Fibroblast of lung (primary cell): Measurements from ENCODE around the gene PDGFC. TPM values are rescaled to one million over a fixed set of nuclear protein-coding genes. Genes with fewer than 3 reads are reported as not detected.

Experiments used
- DNase-seq, 2 donors: peaks; one replicate each; pipeline versions ENCODE4 v3.0.0 to v3.0.0-alpha.2; 2010; ENCODE audit warnings: low read depth in 2 of 2
- H2AFZ ChIP-seq: 2 replicates; pipeline ENCODE4 v1.5.1; 2012; ENCODE audit warnings: low read length, control low read depth, inconsistent platforms
- H3K27ac ChIP-seq: 2 replicates; pipeline ENCODE4 v1.5.1; 2011; ENCODE audit warnings: low read length, control low read depth; ENCODE audit not compliant: insufficient read depth
- H3K27me3 ChIP-seq: 2 replicates; pipeline ENCODE4 v1.5.1; 2011; ENCODE audit warnings: mild to moderate bottlenecking, low read length; ENCODE audit not compliant: control insufficient read depth, insufficient read depth
- H3K36me3 ChIP-seq: 2 replicates; pipeline ENCODE4 v1.5.1; 2011; ENCODE audit warnings: low read length; ENCODE audit not compliant: control insufficient read depth, insufficient read depth
- H3K4me1 ChIP-seq: 2 replicates; pipeline ENCODE4 v1.5.1; 2011; ENCODE audit warnings: low read length; ENCODE audit not compliant: control insufficient read depth, insufficient read depth; ENCODE audit errors: extremely low read depth
- H3K4me2 ChIP-seq: 2 replicates; pipeline ENCODE4 v1.5.1; 2011; ENCODE audit warnings: low read length, control low read depth; ENCODE audit not compliant: insufficient read depth; ENCODE audit errors: extremely low read depth
- H3K4me3 ChIP-seq, 4 experiments: fragments of 200-600 bp in 1 of 4; sonication (generic) in 1 of 4; replicated peaks in 1 of 4; 2 replicates each; pipeline ENCODE4 v1.5.1; 2011 to 2016; ENCODE audit warnings: low read length in 4 of 4, low read depth in 3 of 4, mild to moderate bottlenecking in 3 of 4, control low read depth in 2 of 4, inconsistent platforms in 1 of 4, mixed read lengths in 1 of 4; ENCODE audit not compliant: insufficient read depth in 1 of 4; ENCODE audit errors: control extremely low read depth in 1 of 4
- H3K79me2 ChIP-seq: 2 replicates; pipeline ENCODE4 v1.5.1; 2012; ENCODE audit warnings: mild to moderate bottlenecking, low read length, inconsistent platforms; ENCODE audit not compliant: control insufficient read depth, insufficient read depth
- H3K9ac ChIP-seq: 2 replicates; pipeline ENCODE4 v1.5.1; 2011; ENCODE audit warnings: mild to moderate bottlenecking, low read length, control low read depth; ENCODE audit not compliant: insufficient read depth
- H3K9me3 ChIP-seq: 2 replicates; pipeline ENCODE4 v1.5.1; 2012; ENCODE audit warnings: low read depth, low read length; ENCODE audit not compliant: control insufficient read depth, insufficient read depth
- H4K20me1 ChIP-seq: 2 replicates; pipeline ENCODE4 v1.5.1; 2011; ENCODE audit warnings: low read length; ENCODE audit not compliant: control insufficient read depth, insufficient read depth; ENCODE audit errors: extremely low read depth
- EZH2 ChIP-seq: IDR thresholded peaks from 2 replicates; pipeline ENCODE4 v1.5.1; 2012; ENCODE audit warnings: low read length, control low read depth, mild to moderate bottlenecking; ENCODE audit errors: missing control alignments
- polyA plus RNA-seq, 2 donors: library from polyadenylated mRNA; depleted of rRNA in 1 of 2; stranded (reverse) in 1 of 2; unstranded in 1 of 2; fragments of >200 nt; gene quantifications; 2 replicates each; pipeline ENCODE4 v1.2.1, GENCODE V29; 2011 to 2012; ENCODE audit warnings: missing spikeins in 1 of 2
- total RNA-seq: library from RNA; depleted of rRNA; stranded (reverse); fragments of >200 nt; gene quantifications from 2 replicates; pipeline ENCODE4 v1.2.1, GENCODE V29; 2014
- TF ChIP-seq, protein P1 (sequence below), 2 donors: IDR thresholded peaks in 1 of 2; conservative IDR thresholded peaks in 1 of 2; 1 replicate in 1 of 2; 2 replicates in 1 of 2; pipeline ENCODE4 v1.5.1; 2011 to 2012; ENCODE audit warnings: low read length in 2 of 2, control low read depth in 1 of 2, inconsistent platforms in 1 of 2, low read depth in 1 of 2, mild to moderate bottlenecking in 1 of 2

The PDGFC gene
- total and polyA plus RNA-seq, 2 donors (not counting 1 experiment from before 2014, with no cell fraction given), result 43.4 to 103 TPM

- Histone ChIP-seq H3K27me3 (no peaks in the 10 kb centered on the region), H3K4me2 (no peak overlapping the region), H3K4me3 (no peak overlapping the region), H3K9me3 (no peaks in the 10 kb centered on the region), H3K27ac (no peak overlapping the region), H3K4me1 (peaks cover 10% of the 10 kb centered on the region), H4K20me1 (no peaks in the 10 kb centered on the region), H3K9ac (no peak overlapping the region), H3K36me3 (peaks cover 1% of the 10 kb centered on the region), H2AFZ (no peak overlapping the region), H3K79me2 (peaks cover 96% of the 10 kb centered on the region)
- TF ChIP-seq, protein P1, sequence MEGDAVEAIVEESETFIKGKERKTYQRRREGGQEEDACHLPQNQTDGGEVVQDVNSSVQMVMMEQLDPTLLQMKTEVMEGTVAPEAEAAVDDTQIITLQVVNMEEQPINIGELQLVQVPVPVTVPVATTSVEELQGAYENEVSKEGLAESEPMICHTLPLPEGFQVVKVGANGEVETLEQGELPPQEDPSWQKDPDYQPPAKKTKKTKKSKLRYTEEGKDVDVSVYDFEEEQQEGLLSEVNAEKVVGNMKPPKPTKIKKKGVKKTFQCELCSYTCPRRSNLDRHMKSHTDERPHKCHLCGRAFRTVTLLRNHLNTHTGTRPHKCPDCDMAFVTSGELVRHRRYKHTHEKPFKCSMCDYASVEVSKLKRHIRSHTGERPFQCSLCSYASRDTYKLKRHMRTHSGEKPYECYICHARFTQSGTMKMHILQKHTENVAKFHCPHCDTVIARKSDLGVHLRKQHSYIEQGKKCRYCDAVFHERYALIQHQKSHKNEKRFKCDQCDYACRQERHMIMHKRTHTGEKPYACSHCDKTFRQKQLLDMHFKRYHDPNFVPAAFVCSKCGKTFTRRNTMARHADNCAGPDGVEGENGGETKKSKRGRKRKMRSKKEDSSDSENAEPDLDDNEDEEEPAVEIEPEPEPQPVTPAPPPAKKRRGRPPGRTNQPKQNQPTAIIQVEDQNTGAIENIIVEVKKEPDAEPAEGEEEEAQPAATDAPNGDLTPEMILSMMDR (conservative IDR thresholded peaks at IDR 0.05 in 1 of 2, IDR thresholded peaks at IDR 0.05 in 1 of 2; ENCODE audit: low read depth in 1 of 2, low read length in 2 of 2), result no peak
- TF ChIP-seq EZH2, result no peak
- no peak for DNase-seq
Measured at GRCh38 chr4:156956359-156956758, 15.2 kb downstream of the PDGFC start.

- Histone ChIP-seq H3K4me1 (peaks cover 11% of the 10 kb centered on the region), H3K36me3 (peaks cover 1% of the 10 kb centered on the region), H3K4me3 (no peak overlapping the region), H3K79me2 (peaks cover 96% of the 10 kb centered on the region), H3K4me2 (no peak overlapping the region), H3K9ac (no peak overlapping the region), H3K27me3 (no peaks in the 10 kb centered on the region), H3K9me3 (no peaks in the 10 kb centered on the region), H2AFZ (no peak overlapping the region), H4K20me1 (no peaks in the 10 kb centered on the region), H3K27ac (no peak overlapping the region)
- TF ChIP-seq EZH2, result no peak
- TF ChIP-seq, protein P1 (conservative IDR thresholded peaks at IDR 0.05 in 1 of 2, IDR thresholded peaks at IDR 0.05 in 1 of 2; ENCODE audit: low read depth in 1 of 2, low read length in 2 of 2), result no peak
- DNase-seq, result no peak
Measured at GRCh38 chr4:156954587-156954986, 17.0 kb downstream of the PDGFC start.

DNA sequence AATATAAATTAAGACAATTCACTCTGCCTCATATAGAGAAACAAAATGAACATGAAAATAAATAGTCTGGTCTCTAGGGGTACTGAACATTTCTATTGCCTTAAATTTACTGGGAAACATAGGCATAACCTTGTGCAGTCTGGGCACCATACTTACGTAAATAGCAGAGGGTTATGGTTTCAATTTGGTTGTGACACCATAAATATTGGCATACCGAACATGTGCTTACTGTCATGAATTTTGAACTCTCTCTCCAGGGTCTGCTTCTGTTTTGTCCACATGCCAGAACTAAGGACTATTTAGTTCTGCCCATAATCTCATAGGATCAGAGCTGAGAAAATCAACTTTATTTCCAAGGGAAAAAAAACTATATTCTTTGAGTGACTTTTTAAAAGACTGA lies 17.6 kb downstream of the PDGFC start:
- Histone ChIP-seq H3K9me3 (no peaks in the 10 kb centered on the region), H3K4me1 (peaks cover 14% of the 10 kb centered on the region), H3K27me3 (no peaks in the 10 kb centered on the region), H3K79me2 (peaks cover 94% of the 10 kb centered on the region), H3K9ac (no peak overlapping the region), H3K36me3 (peaks cover 1% of the 10 kb centered on the region), H3K4me2 (no peak overlapping the region), H3K27ac (no peak overlapping the region), H4K20me1 (no peaks in the 10 kb centered on the region), H3K4me3 (no peak overlapping the region), H2AFZ (no peak overlapping the region)
- DNase-seq, result no peak
- TF ChIP-seq, protein P1 (conservative IDR thresholded peaks at IDR 0.05 in 1 of 2, IDR thresholded peaks at IDR 0.05 in 1 of 2; ENCODE audit: low read depth in 1 of 2, low read length in 2 of 2), result no peak
- no peak for TF ChIP-seq EZH2
